Thoracic aorta (tissue), 2 donors: ENCODE measurements around the gene MAP2. TPM values are rescaled to one million over a fixed set of nuclear protein-coding genes. Genes with fewer than 3 reads are reported as not detected.

Experiments
- ATAC-seq: fragments of 150-250 bp; one replicate; pipeline ENCODE4 v1.8.0; 2017; ENCODE audit warnings: low read depth; ENCODE audit not compliant: insufficient number of reproducible peaks, low FRiP score
- DNase-seq: peaks from one replicate; pipeline ENCODE4 v3.0.0-alpha.2; 2020; ENCODE audit warnings: low spot score
- H3K27ac ChIP-seq, 2 donors: fragments of 200-600 bp; sonication (generic); 1 replicate in 1 of 2; 2 replicates in 1 of 2; pipeline ENCODE4 v1.5.1; 2016; ENCODE audit warnings: mild to moderate bottlenecking in 2 of 2, moderate library complexity in 2 of 2
- H3K27me3 ChIP-seq: fragments of 200-600 bp; sonication (generic); replicated peaks from 2 replicates; pipeline ENCODE4 v1.6.0; 2016; ENCODE audit warnings: mild to moderate bottlenecking; ENCODE audit not compliant: insufficient read depth
- H3K36me3 ChIP-seq: fragments of 200-600 bp; sonication (generic); one replicate; pipeline ENCODE4 v1.5.1; 2016
- H3K4me1 ChIP-seq, 2 donors: fragments of 200-600 bp; sonication (generic); 1 replicate in 1 of 2; 2 replicates in 1 of 2; pipeline versions ENCODE4 v1.5.1 to v1.6.0; 2016; ENCODE audit warnings: low read depth in 2 of 2, mild to moderate bottlenecking in 1 of 2; ENCODE audit not compliant: control insufficient read depth in 1 of 2
- H3K4me3 ChIP-seq: fragments of 200-600 bp; sonication (generic); 2 replicates; pipeline ENCODE4 v1.5.1; 2016; ENCODE audit warnings: mild to moderate bottlenecking
- H3K9me3 ChIP-seq: fragments of 200-600 bp; sonication (generic); 2 replicates; pipeline ENCODE4 v1.5.1; 2016
- total RNA-seq, 2 donors: library from RNA; depleted of rRNA; stranded (reverse); fragments of >200 nt; gene quantifications; one replicate each; pipeline versions ENCODE4 v1.1.0 to v1.2.3, GENCODE V29; 2016
- TF ChIP-seq, protein P1 (sequence below): fragments of 200-600 bp; sonication (generic); IDR thresholded peaks from one replicate; pipeline ENCODE4 v1.5.1; 2019; ENCODE audit warnings: antibody characterized with exemption

Gene MAP2
- total RNA-seq, 2 donors from 2014 or later, result 51.6 to 68.8 TPM

GRCh38 chr2:209648714-209649113 lies 224.9 kb downstream of the MAP2 start:
- no peak for DNase-seq
- no peak for ATAC-seq

DNA sequence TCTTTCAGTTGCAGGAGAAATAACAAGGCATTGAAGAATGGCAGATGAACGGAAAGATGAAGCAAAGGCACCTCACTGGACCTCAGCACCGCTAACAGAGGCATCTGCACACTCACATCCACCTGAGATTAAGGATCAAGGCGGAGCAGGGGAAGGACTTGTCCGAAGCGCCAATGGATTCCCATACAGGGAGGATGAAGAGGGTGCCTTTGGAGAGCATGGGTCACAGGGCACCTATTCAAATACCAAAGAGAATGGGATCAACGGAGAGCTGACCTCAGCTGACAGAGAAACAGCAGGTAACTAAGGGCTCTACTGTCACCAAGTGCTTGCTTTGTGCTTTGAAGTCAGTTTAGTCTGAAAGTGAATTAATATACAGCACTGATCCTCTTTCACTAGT lies 229.3 kb downstream of the MAP2 start:
- Histone ChIP-seq H3K36me3 (no peaks in the 10 kb centered on the region), H3K9me3 (no peaks in the 10 kb centered on the region), H3K4me3 (no peak overlapping the region), H3K27ac (no peak overlapping the region), H3K4me1 (no peaks in the 10 kb centered on the region), H3K27me3 (no peaks in the 10 kb centered on the region)
- ATAC-seq, result no peak
- no peak for DNase-seq
- TF ChIP-seq, protein P1, sequence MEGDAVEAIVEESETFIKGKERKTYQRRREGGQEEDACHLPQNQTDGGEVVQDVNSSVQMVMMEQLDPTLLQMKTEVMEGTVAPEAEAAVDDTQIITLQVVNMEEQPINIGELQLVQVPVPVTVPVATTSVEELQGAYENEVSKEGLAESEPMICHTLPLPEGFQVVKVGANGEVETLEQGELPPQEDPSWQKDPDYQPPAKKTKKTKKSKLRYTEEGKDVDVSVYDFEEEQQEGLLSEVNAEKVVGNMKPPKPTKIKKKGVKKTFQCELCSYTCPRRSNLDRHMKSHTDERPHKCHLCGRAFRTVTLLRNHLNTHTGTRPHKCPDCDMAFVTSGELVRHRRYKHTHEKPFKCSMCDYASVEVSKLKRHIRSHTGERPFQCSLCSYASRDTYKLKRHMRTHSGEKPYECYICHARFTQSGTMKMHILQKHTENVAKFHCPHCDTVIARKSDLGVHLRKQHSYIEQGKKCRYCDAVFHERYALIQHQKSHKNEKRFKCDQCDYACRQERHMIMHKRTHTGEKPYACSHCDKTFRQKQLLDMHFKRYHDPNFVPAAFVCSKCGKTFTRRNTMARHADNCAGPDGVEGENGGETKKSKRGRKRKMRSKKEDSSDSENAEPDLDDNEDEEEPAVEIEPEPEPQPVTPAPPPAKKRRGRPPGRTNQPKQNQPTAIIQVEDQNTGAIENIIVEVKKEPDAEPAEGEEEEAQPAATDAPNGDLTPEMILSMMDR, result no peak

More at GRCh38 chr2:209648714-209649113, 224.9 kb downstream of the MAP2 start:
- no peaks in the 10 kb centered on the region for H3K4me1 ChIP-seq
- H3K36me3 ChIP-seq, result no peaks in the 10 kb centered on the region
- H3K4me3 ChIP-seq, result no peak overlapping the region
- H3K27me3 ChIP-seq, result no peaks in the 10 kb centered on the region
- H3K9me3 ChIP-seq, result no peaks in the 10 kb centered on the region
- no peak overlapping the region for H3K27ac ChIP-seq
- TF ChIP-seq, protein P1, result no peak

DNA sequence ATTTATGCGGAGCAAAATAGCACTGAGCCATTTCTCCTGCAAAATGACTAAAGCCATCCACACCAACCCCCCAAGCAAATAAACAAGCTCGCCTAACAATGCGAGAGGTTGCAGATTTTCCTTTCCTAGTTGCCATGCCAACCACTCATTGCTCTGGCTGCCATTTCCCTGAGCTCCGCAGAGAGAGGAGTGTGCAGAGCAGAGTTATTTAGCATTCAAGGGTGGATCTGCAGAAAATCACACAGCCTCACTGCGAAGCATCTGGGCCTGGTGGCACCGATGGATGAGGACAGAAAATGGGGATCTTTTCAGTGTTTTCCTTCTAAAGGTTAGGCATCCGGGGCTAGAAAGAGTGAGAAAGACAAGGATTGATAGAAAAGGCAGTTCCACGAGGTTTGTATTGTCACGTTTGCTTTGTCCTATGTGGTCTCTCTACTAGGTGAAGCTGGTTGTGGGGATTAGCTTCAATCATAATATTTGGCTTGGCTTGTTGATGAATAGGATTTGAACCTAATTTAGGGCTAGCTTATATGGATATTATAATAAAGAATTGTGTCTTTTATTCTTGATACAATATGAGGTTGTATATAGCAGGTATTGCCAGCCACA lies 237.5 kb downstream of the MAP2 start:
- ATAC-seq, result no peak
- H3K9me3 ChIP-seq, result no peaks in the 10 kb centered on the region
- H3K27ac ChIP-seq, result no peak overlapping the region
- H3K36me3 ChIP-seq, result no peaks in the 10 kb centered on the region
- DNase-seq, result no peak
- no peak overlapping the region for H3K4me3 ChIP-seq
- H3K27me3 ChIP-seq, result no peaks in the 10 kb centered on the region
- no peaks in the 10 kb centered on the region for H3K4me1 ChIP-seq
- TF ChIP-seq, protein P1, result no peak

- TF ChIP-seq, protein P1, result no peak
- H3K36me3 ChIP-seq, result no peaks in the 10 kb centered on the region
- ATAC-seq, result no peak
- peaks cover 0 to 3% of the 10 kb centered on the region in 2 donors for H3K4me1 ChIP-seq
- no peak for DNase-seq
- no peaks in the 10 kb centered on the region for H3K9me3 ChIP-seq
- no peak overlapping the region for H3K27ac ChIP-seq
- H3K4me3 ChIP-seq, result no peak overlapping the region
- H3K27me3 ChIP-seq, result no peaks in the 10 kb centered on the region
These were observed 238.2 kb downstream of the MAP2 start for GRCh38 chr2:209662021-209662420.

GRCh38 chr2:209663139-209663538 lies 239.3 kb downstream of the MAP2 start:
- no peaks in the 10 kb centered on the region for H3K36me3 ChIP-seq
- H3K27me3 ChIP-seq, result no peaks in the 10 kb centered on the region
- TF ChIP-seq, protein P1, result no peak
- no peaks in the 10 kb centered on the region for H3K9me3 ChIP-seq
- no peak overlapping the region for H3K27ac ChIP-seq
- no peak overlapping the region for H3K4me3 ChIP-seq
- DNase-seq, result no peak
- peaks cover 0 to 5% of the 10 kb centered on the region in 2 donors for H3K4me1 ChIP-seq
- no peak for ATAC-seq
